ENCODE data around the gene EMC6.

The EMC6 gene

DNA sequence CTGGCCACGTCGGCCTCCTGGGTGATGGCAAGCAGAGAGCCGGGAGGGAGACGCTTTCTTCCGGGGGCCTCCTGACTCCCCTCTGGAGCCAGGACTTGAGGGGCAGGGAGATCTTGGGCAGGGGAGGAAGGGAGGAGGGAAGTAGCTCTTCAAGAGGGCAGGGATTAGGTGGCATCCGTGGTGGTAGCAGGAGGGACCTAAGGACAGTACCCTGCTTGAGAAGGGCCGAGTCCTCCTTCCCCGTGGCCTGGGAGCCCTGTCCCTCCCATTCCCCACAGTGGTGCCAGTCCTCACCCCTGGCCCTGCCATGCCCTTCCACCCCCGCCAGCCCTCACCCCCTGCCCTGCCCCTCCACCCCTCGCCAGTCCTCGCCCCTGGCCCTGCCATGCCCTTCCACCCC, 12.8 kb upstream of the EMC6 start:
- in situ Hi-C loops (cut with MboI; ENCODE audit: low sequenced_read_pairs, unreplicated experiment) = no loop called here
- DNase-seq (ENCODE audit: low spot score) = no peak
- TF ChIP-seq, protein P1, sequence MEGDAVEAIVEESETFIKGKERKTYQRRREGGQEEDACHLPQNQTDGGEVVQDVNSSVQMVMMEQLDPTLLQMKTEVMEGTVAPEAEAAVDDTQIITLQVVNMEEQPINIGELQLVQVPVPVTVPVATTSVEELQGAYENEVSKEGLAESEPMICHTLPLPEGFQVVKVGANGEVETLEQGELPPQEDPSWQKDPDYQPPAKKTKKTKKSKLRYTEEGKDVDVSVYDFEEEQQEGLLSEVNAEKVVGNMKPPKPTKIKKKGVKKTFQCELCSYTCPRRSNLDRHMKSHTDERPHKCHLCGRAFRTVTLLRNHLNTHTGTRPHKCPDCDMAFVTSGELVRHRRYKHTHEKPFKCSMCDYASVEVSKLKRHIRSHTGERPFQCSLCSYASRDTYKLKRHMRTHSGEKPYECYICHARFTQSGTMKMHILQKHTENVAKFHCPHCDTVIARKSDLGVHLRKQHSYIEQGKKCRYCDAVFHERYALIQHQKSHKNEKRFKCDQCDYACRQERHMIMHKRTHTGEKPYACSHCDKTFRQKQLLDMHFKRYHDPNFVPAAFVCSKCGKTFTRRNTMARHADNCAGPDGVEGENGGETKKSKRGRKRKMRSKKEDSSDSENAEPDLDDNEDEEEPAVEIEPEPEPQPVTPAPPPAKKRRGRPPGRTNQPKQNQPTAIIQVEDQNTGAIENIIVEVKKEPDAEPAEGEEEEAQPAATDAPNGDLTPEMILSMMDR (IDR thresholded peaks at IDR 0.05; ENCODE audit: borderline replicate concordance, control extremely low read depth, extremely low read depth, insufficient read depth, missing control alignments) = no peak

DNA sequence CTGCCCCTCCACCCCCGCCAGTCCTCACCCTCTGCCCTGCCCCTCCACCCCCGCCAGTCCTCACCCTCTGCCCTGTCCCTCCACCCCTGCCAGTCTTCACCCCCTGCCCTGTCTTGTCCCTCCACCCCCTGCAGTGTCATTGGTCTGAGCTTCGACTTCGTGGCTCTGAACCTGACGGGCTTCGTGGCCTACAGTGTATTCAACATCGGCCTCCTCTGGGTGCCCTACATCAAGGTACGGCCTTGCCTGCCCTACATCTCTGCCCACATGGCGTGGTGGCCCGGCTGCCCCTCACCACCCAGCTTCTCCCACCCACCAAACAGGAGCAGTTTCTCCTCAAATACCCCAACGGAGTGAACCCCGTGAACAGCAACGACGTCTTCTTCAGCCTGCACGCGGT, 12.3 kb upstream of the EMC6 start:
- in situ Hi-C loops (cut with MboI; ENCODE audit: low sequenced_read_pairs, unreplicated experiment) = no loop called here
- DNase-seq (ENCODE audit: low spot score) = no peak
- TF ChIP-seq, protein P1 (IDR thresholded peaks at IDR 0.05; ENCODE audit: borderline replicate concordance, control extremely low read depth, extremely low read depth, insufficient read depth, missing control alignments) = no peak

DNA sequence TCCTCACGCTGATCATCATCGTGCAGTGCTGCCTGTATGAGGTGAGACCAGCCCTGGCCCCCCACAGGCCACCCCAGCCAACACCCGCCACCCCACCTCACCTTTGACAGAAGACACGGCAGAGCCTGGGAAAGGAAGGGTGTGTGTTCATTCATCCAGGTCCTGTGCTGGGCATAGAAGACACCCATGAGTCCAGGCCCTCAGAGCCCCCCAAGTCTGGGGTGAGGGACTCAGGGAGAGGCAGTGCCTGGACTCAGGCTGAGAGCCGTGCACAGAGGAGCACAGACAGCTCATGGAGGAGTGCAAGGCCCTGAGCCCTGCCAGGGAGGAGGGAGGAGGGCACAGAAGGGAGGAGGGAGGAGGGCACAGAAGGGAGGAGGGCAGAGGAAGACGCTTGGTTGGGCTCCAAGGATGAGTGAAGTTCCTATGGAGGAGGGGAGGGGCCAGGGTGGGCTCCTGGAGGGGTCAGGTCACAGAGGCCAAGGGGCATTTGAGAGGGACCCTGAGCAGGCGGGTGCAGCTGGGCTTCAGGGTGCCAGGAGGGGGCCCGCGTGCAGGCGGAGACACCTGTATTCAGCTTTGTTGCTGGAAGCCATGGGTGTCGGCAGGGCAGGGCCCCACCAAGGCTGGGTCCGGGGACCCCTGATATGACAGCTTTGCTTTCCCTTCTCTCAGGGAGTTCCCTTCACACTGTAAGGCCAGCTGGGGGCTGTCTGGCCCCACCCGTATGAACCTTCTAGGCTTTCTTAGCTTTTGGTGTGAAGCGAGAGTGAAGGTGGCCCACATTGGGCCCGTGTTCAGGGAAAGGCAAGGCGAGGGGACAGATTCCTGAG, 11.6 kb upstream of the EMC6 start:
- in situ Hi-C loops (cut with MboI; ENCODE audit: low sequenced_read_pairs, unreplicated experiment) = no loop called here
- TF ChIP-seq, protein P1 (IDR thresholded peaks at IDR 0.05; ENCODE audit: borderline replicate concordance, control extremely low read depth, extremely low read depth, insufficient read depth, missing control alignments) = no peak
- no peak for DNase-seq (ENCODE audit: low spot score)

DNA sequence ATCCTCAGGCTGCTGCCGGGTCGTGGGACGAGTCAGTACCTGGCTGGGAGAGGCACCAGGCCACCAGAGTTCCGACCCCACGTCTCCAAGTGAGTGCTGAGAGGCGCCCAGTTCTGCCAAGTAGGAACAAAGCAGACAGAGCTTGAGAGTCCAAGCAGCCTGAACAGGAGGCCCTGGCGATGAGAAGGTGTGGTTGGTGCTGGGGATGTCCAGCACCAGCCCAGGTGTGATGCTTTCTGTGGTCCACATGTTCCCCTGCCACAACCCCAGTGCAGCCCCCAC, 11.1 kb upstream of the EMC6 start:
- DNase-seq (ENCODE audit: low spot score) = no peak
- in situ Hi-C loops (cut with MboI; ENCODE audit: low sequenced_read_pairs, unreplicated experiment) = no loop called here
- TF ChIP-seq, protein P1 (IDR thresholded peaks at IDR 0.05; ENCODE audit: borderline replicate concordance, control extremely low read depth, extremely low read depth, insufficient read depth, missing control alignments) = no peak

DNA sequence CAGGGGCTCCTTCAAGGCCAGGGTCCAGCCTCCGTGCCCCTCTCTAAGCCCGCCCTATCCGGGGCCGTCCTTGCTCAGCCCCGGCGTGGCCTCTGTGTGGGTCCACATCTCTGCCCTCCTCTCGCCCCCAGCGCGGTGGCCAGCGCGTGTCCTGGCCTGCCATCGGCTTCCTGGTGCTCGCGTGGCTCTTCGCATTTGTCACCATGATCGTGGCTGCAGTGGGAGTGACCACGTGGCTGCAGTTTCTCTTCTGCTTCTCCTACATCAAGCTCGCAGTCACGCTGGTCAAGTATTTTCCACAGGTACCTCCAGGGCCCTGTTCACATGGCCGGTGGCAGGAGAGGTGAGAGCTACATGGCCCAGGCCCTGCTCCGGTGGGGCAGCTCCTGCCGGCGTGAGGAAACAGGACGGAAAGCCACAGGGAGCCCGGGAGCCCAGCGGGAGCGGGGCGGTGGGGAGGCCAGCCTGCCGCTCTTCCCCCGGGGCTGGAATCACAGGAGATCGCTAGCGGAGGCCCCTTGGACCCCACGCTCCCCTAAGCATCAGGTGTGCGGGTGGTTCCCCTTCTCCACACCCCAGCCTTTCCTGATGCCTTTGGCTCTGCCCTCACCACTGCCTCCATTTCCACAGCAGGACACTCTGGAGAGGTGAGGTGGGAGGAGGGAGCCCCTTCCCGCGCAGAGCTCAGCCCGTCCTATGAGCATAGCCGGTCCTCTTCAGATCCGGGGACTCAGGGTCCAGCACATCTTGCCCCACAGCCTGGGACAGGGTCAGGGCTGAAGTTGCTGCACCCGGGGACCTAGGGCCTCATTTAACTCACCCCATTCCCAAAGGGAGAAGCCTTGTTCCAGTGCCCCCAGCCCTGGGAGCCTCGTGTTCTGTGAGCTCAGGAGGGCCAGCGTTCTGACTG, 10.5 kb upstream of the EMC6 start:
- in situ Hi-C loops (cut with MboI; ENCODE audit: low sequenced_read_pairs, unreplicated experiment) = no loop called here
- TF ChIP-seq, protein P1 (IDR thresholded peaks at IDR 0.05; ENCODE audit: borderline replicate concordance, control extremely low read depth, extremely low read depth, insufficient read depth, missing control alignments) = no peak
- no peak for DNase-seq (ENCODE audit: low spot score)

DNA sequence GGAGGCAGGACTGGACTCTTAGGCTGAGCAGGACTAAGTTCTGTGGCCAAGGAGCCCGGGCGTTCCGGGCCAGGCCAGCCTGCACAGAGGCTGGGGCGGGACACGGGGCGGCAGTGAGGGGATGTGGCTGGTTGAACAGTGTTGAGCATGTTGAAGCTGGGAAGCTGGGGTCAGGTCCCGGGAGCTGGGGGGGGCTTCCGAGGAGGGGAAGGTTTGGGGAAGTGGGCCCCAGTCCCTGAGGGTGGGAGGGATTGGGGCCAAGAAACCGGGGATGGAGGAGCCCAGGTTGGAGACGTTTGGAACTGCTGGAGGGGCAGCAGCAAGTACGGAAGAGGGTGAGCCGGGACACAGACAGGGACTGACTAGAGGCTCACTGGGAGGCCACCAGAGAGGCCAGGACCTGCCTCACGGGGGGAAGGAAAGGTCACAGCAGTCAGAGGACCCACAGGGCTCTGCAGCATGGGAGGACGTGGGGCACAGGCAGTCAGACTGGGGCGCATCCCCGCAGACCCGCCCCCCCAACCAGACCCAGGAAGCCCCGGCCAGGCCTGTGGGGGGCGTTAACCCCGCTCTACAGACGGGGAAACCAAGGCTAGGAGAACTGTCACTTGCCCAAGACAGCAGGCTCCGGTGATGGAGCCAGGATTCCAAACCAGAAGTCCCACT, 9.7 kb upstream of the EMC6 start:
- TF ChIP-seq, protein P1 (IDR thresholded peaks at IDR 0.05; ENCODE audit: borderline replicate concordance, control extremely low read depth, extremely low read depth, insufficient read depth, missing control alignments) = no peak
- no peak for DNase-seq (ENCODE audit: low spot score)
- in situ Hi-C loops (cut with MboI; ENCODE audit: low sequenced_read_pairs, unreplicated experiment) = no loop called here
